ENCODE measurements around the gene GAST. TPM values are rescaled to one million over a fixed set of nuclear protein-coding genes. Genes with fewer than 3 reads are reported as not detected.

The GAST gene
- total and polyA plus RNA-seq, 2 of the 13 experiments (the other 11 are each of a cell fraction or from before 2014, with no cell fraction given): 0.32 to 0.42 TPM

DNA sequence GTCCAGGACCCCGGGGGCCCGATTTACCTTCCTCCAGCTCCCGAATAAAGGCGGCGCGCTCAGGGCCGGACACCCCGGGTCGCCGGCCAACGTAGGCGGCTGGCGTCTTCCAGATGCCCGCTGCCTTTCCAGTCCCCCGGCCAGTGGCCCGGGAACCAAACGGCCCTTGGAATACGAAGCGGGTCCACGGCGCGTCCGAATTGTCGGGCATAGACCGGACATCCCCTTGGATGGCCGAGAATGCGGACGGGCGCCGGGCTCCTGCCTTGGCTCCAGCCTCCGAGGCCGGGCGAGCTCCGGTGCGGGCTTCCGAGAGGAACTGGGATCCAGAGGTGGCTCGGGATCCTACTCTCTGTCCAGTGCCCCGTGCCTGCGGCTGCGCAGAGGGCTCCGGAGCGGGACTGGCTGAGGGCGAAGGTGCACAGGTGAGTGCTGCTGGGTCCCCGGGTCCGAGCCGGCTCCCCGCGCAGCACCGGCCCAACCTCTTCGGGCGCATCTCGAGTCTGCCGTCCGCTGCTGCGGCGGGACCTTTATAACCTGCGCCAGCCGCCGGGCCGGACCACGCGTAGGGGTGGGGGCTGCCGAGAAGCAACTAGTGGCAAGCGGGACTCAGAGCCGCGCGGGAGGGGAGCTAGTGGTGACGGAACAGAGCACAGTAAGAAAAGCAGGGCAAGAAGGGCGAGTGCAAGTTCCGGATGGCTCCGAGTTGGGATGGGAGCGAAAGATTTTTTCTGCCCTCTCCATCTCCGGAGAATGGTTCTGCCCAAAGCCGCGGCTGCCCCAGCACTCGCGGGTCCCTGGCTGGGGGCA is 22.2 kb downstream of the GAST start, which contains the start of gene HAP1 (continued):
- TF ChIP-seq, protein P1, sequence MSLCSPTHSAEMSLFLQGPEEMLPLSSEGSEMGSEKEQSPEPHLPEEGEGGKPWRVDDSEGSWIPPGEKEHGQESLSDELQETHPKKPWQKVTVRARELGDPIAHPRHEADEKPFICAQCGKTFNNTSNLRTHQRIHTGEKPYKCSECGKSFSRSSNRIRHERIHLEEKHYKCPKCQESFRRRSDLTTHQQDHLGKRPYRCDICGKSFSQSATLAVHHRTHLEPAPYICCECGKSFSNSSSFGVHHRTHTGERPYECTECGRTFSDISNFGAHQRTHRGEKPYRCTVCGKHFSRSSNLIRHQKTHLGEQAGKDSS (CRISPR knock-in tag; IDR thresholded peaks at IDR 0.05; ENCODE audit: borderline replicate concordance, low read depth): 0 out of 2 replicates have a peak, but pooled peaks have one; percentile 3
- TF ChIP-seq NPAS2 (CRISPR knock-in tag; IDR thresholded peaks at IDR 0.05; ENCODE audit: borderline replicate concordance) (no peak), ZNF10 (CRISPR knock-in tag; IDR thresholded peaks at IDR 0.05; ENCODE audit: borderline replicate concordance, low read depth) (no peak), REPIN1 (CRISPR knock-in tag; IDR thresholded peaks at IDR 0.05; ENCODE audit: borderline replicate concordance, low read depth) (peak; percentile 46; the same call in 1 of the 2 replicates), SP140L (CRISPR knock-in tag; IDR thresholded peaks at IDR 0.05; ENCODE audit: borderline replicate concordance) (0 out of 2 replicates have a peak, but pooled peaks have one; percentile 26), ZNF546 (CRISPR knock-in tag; conservative IDR thresholded peaks at IDR 0.05) (0 out of 2 replicates have a peak, but pooled peaks have one; percentile 26), ZFP82 (CRISPR knock-in tag; IDR thresholded peaks at IDR 0.05; ENCODE audit: borderline replicate concordance) (no peak), ZNF234 (CRISPR knock-in tag; conservative IDR thresholded peaks at IDR 0.05) (no peak), BRCA1 (CRISPR knock-in tag; IDR thresholded peaks at IDR 0.05) (no peak), SMAD3 (CRISPR knock-in tag; IDR thresholded peaks at IDR 0.05) (0 out of 2 replicates have a peak, but pooled peaks have one; percentile 21), FIP1L1 (IDR thresholded peaks at IDR 0.05; ENCODE audit: borderline replicate concordance, insufficient read depth, low read depth, low read length) (no peak), ZNF256 (CRISPR knock-in tag; conservative IDR thresholded peaks at IDR 0.05) (no peak), FOXA3 (CRISPR knock-in tag; IDR thresholded peaks at IDR 0.05) (no peak), ZNF343 (CRISPR knock-in tag; IDR thresholded peaks at IDR 0.05) (no peak), RELA (CRISPR knock-in tag; IDR thresholded peaks at IDR 0.05) (no peak), ZNF143 (CRISPR knock-in tag; IDR thresholded peaks at IDR 0.05) (peak; percentile 31; the same call in 1 of the 2 replicates), TEAD3 (CRISPR knock-in tag; optimal IDR thresholded peaks at IDR 0.05; ENCODE audit: borderline replicate concordance) (no peak), SP4 (CRISPR knock-in tag; IDR thresholded peaks at IDR 0.05) (peak; percentile 69), SNRNP70 (IDR thresholded peaks at IDR 0.05; ENCODE audit: low read depth, low read length) (no peak), ZNF713 (CRISPR knock-in tag; IDR thresholded peaks at IDR 0.05) (no peak)
- TF ChIP-seq, protein P2, sequence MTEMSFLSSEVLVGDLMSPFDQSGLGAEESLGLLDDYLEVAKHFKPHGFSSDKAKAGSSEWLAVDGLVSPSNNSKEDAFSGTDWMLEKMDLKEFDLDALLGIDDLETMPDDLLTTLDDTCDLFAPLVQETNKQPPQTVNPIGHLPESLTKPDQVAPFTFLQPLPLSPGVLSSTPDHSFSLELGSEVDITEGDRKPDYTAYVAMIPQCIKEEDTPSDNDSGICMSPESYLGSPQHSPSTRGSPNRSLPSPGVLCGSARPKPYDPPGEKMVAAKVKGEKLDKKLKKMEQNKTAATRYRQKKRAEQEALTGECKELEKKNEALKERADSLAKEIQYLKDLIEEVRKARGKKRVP (CRISPR knock-in tag; IDR thresholded peaks at IDR 0.05): no peak
- TF ChIP-seq, protein P3, sequence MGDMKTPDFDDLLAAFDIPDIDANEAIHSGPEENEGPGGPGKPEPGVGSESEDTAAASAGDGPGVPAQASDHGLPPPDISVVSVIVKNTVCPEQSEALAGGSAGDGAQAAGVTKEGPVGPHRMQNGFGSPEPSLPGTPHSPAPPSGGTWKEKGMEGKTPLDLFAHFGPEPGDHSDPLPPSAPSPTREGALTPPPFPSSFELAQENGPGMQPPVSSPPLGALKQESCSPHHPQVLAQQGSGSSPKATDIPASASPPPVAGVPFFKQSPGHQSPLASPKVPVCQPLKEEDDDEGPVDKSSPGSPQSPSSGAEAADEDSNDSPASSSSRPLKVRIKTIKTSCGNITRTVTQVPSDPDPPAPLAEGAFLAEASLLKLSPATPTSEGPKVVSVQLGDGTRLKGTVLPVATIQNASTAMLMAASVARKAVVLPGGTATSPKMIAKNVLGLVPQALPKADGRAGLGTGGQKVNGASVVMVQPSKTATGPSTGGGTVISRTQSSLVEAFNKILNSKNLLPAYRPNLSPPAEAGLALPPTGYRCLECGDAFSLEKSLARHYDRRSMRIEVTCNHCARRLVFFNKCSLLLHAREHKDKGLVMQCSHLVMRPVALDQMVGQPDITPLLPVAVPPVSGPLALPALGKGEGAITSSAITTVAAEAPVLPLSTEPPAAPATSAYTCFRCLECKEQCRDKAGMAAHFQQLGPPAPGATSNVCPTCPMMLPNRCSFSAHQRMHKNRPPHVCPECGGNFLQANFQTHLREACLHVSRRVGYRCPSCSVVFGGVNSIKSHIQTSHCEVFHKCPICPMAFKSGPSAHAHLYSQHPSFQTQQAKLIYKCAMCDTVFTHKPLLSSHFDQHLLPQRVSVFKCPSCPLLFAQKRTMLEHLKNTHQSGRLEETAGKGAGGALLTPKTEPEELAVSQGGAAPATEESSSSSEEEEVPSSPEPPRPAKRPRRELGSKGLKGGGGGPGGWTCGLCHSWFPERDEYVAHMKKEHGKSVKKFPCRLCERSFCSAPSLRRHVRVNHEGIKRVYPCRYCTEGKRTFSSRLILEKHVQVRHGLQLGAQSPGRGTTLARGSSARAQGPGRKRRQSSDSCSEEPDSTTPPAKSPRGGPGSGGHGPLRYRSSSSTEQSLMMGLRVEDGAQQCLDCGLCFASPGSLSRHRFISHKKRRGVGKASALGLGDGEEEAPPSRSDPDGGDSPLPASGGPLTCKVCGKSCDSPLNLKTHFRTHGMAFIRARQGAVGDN (CRISPR knock-in tag; IDR thresholded peaks at IDR 0.05): peak; percentile 65

Data from HepG2 (cell line).